Trophoblast cell (in vitro differentiated cells and primary cell): ENCODE measurements around the gene SLC4A2.

Experiments used
- DNase-seq, 2 donors: peaks; one replicate each; pipeline ENCODE4 v3.0.0-alpha.2; 2016
- H2AFZ ChIP-seq: 2 replicates; pipeline ENCODE4 v1.6.1; 2013; ENCODE audit warnings: low read length, moderate library complexity, mild to moderate bottlenecking; ENCODE audit not compliant: insufficient read depth, poor library complexity
- H2AK5ac ChIP-seq: 2 replicates; pipeline ENCODE4 v1.6.1; 2013; ENCODE audit warnings: mild to moderate bottlenecking, low read length
- H2BK120ac ChIP-seq: 2 replicates; pipeline ENCODE4 v1.6.1; 2013; ENCODE audit warnings: low read length, mild to moderate bottlenecking, moderate library complexity; ENCODE audit not compliant: insufficient read depth, poor library complexity
- H2BK12ac ChIP-seq: 2 replicates; pipeline ENCODE4 v1.6.1; 2013; ENCODE audit warnings: mild to moderate bottlenecking, low read length, moderate library complexity
- H2BK5ac ChIP-seq: 2 replicates; pipeline ENCODE4 v1.6.1; 2013; ENCODE audit warnings: low read length, low read depth, moderate library complexity, mild to moderate bottlenecking; ENCODE audit not compliant: poor library complexity
- H3K14ac ChIP-seq: 2 replicates; pipeline ENCODE4 v1.6.1; 2013; ENCODE audit warnings: mild to moderate bottlenecking, low read length
- H3K18ac ChIP-seq: 2 replicates; pipeline ENCODE4 v1.6.1; 2013; ENCODE audit warnings: mild to moderate bottlenecking, low read length
- H3K23ac ChIP-seq: 2 replicates; pipeline ENCODE4 v1.6.1; 2013; ENCODE audit warnings: low read length
- H3K27ac ChIP-seq: 2 replicates; pipeline ENCODE4 v1.5.1; 2013; ENCODE audit warnings: low read depth, mild to moderate bottlenecking, inconsistent platforms, low read length, moderate library complexity
- H3K27me3 ChIP-seq: 2 replicates; pipeline ENCODE4 v1.6.1; 2013; ENCODE audit warnings: inconsistent platforms, mild to moderate bottlenecking, low read length, moderate library complexity; ENCODE audit not compliant: insufficient read depth
- H3K36me3 ChIP-seq, 2 experiments: 1 replicate in 1 of 2; 2 replicates in 1 of 2; pipeline ENCODE4 v1.6.1; 2013; ENCODE audit warnings: low read length in 2 of 2, mild to moderate bottlenecking in 2 of 2, moderate library complexity in 1 of 2; ENCODE audit not compliant: insufficient read depth in 2 of 2, control insufficient read depth in 1 of 2
- H3K4ac ChIP-seq: 2 replicates; pipeline ENCODE4 v1.6.1; 2013; ENCODE audit warnings: low read depth, mild to moderate bottlenecking, low read length, moderate library complexity
- H3K4me1 ChIP-seq, 2 experiments: 1 replicate in 1 of 2; 2 replicates in 1 of 2; pipeline ENCODE4 v1.6.1; 2013; ENCODE audit warnings: low read length in 2 of 2, mild to moderate bottlenecking in 2 of 2, moderate library complexity in 1 of 2; ENCODE audit not compliant: insufficient read depth in 2 of 2, control insufficient read depth in 1 of 2
- H3K4me2 ChIP-seq: 2 replicates; pipeline ENCODE4 v1.6.1; 2013; ENCODE audit warnings: inconsistent platforms, mild to moderate bottlenecking, low read length, moderate library complexity
- H3K4me3 ChIP-seq: 2 replicates; pipeline ENCODE4 v1.5.1; 2013; ENCODE audit warnings: mild to moderate bottlenecking, low read depth, low read length, inconsistent platforms
- H3K79me1 ChIP-seq: one replicate; pipeline ENCODE4 v1.6.1; 2013; ENCODE audit warnings: low read length
- H3K79me2 ChIP-seq: 2 replicates; pipeline ENCODE4 v1.6.1; 2013; ENCODE audit warnings: low read length, mild to moderate bottlenecking; ENCODE audit not compliant: control insufficient read depth, insufficient read depth, poor library complexity
- H3K9ac ChIP-seq: 2 replicates; pipeline ENCODE4 v1.6.1; 2013; ENCODE audit warnings: mild to moderate bottlenecking, low read length
- H3K9me3 ChIP-seq: 2 replicates; pipeline ENCODE4 v1.6.1; 2013; ENCODE audit warnings: low read depth, mild to moderate bottlenecking, control low read depth, inconsistent platforms, low read length; ENCODE audit not compliant: insufficient read depth
- H4K12ac ChIP-seq: 2 replicates; pipeline ENCODE4 v1.6.1; 2013; ENCODE audit warnings: low read depth, mild to moderate bottlenecking, low read length, moderate library complexity
- H4K8ac ChIP-seq: 2 replicates; pipeline ENCODE4 v1.6.1; 2013; ENCODE audit warnings: low read depth, mild to moderate bottlenecking, low read length, moderate library complexity
- H4K91ac ChIP-seq: one replicate; pipeline ENCODE4 v1.6.1; 2013; ENCODE audit warnings: low read depth, mild to moderate bottlenecking, low read length, moderate library complexity
- WGBS: extraction: QIAGEN DNeasy Blood & Tissue Kit; methylation state at CpG from one replicate; pipeline ENCODE4 v1.1.7; 2013; ENCODE audit warnings: missing lambda C conversion rate; ENCODE audit not compliant: insufficient read length, insufficient coverage; ENCODE audit errors: extremely low coverage; 5-methylcytosine and 5-hydroxymethylcytosine counted together

SLC4A2 gene

DNA sequence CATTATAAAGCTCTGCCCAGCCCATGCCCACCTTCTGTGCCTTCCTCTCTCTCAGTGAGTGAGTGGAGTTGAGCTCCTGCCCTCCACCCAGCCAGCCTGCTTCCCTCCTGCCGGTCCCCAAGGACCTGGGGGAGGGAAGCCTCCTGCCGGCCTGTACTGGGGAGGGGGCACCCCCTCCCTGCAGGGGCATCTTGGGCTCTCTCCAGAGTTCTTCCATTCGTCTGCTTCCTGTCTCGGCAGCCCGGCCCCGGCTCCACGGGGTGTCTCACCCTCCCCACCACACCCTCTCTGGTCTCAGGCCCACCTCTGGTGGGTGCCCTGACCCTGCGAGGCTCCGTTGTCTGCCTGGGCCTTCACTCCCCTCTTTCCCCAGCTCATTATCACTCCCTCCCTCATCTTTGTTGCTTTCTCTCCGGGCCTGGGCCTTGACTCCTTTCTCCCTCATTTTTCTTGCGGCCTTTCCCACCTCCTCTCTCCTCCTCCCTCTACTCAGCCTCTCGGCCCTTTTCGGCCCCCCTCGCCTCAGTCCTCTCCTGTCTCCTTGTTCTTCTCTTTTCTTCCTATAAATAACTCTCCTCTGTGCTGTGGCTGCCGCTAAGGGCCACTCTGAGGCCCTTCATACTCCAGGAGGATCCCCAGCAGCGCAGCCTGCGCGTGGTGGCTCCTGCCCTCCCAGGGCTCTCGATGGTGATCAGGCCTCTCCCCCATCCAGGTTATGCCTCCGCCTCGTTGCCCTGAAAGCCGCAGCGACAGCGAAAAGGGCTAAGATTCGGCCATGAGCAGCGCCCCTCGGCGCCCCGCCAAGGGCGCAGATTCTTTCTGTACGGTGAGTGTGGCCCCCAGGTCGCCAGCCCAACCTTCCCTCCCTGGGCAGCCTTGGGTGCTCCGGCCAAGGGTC lies 2.1 kb downstream of the SLC4A2 start:
- Histone ChIP-seq H2BK120ac (no peak overlapping the region), H2AK5ac (peak overlapping the region; percentile 2), H4K12ac (peak overlapping the region; percentile 28), H3K79me1 (peaks cover 47% of the 10 kb centered on the region), H3K9ac (peak overlapping the region; percentile 30), H3K4me1 (peaks cover 48 to 51% of the 10 kb centered on the region in 2 experiments), H2BK5ac (peak overlapping the region; percentile 4), H3K27me3 (no peaks in the 10 kb centered on the region), H3K4me3 (no peak overlapping the region), H3K23ac (peak overlapping the region; percentile 62), H3K14ac (peak overlapping the region; percentile 29), H4K8ac (no peak overlapping the region), H2AFZ (peak overlapping the region; percentile 10), H3K18ac (peak overlapping the region; percentile 17), H2BK12ac (peak overlapping the region; percentile 44), H4K91ac (peak overlapping the region; percentile 70), H3K79me2 (peaks cover 26% of the 10 kb centered on the region), H3K4ac (peak overlapping the region; percentile 66), H3K27ac (peak overlapping the region; percentile 84), H3K36me3 (peaks cover 28 to 31% of the 10 kb centered on the region in 2 experiments), H3K9me3 (no peaks in the 10 kb centered on the region), H3K4me2 (peak overlapping the region; percentile 95)
- no peak for DNase-seq
- WGBS: no CpG with 5 or more reads among the region's 33 CpGs

DNA sequence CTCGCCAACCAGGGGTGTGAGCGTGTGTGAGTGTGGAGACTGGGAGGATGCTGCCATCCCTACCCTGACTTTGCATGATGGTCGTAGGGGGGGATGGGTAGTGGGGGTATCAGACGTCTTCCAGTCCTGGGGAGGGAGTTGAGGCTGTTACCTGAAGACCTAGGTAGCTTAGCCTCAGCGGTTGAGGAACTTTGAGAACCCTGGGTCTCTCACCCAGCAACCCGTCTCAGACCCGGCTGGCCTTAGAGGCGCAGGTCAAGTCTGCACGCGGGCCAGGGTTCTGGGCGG lies 2.7 kb downstream of the SLC4A2 start:
- DNase-seq: no peak
- Histone ChIP-seq H3K9ac (peak overlapping the region; percentile 30), H3K36me3 (peaks cover 33 to 36% of the 10 kb centered on the region in 2 experiments), H4K8ac (no peak overlapping the region), H3K4ac (peak overlapping the region; percentile 22), H3K14ac (peak overlapping the region; percentile 29), H3K27ac (peak overlapping the region; percentile 84), H3K18ac (peak overlapping the region; percentile 17), H2AK5ac (no peak overlapping the region), H3K4me1 (peaks cover 42 to 45% of the 10 kb centered on the region in 2 experiments), H3K4me3 (no peak overlapping the region), H2AFZ (no peak overlapping the region), H2BK12ac (peak overlapping the region; percentile 44), H3K27me3 (no peaks in the 10 kb centered on the region), H3K79me2 (peaks cover 26% of the 10 kb centered on the region), H3K4me2 (peak overlapping the region; percentile 95), H2BK5ac (no peak overlapping the region), H3K9me3 (no peaks in the 10 kb centered on the region), H4K12ac (no peak overlapping the region), H2BK120ac (no peak overlapping the region), H3K79me1 (peaks cover 45% of the 10 kb centered on the region), H3K23ac (peak overlapping the region; percentile 62), H4K91ac (peak overlapping the region; percentile 70)
- WGBS: no CpG with 5 or more reads among the region's 11 CpGs

DNA sequence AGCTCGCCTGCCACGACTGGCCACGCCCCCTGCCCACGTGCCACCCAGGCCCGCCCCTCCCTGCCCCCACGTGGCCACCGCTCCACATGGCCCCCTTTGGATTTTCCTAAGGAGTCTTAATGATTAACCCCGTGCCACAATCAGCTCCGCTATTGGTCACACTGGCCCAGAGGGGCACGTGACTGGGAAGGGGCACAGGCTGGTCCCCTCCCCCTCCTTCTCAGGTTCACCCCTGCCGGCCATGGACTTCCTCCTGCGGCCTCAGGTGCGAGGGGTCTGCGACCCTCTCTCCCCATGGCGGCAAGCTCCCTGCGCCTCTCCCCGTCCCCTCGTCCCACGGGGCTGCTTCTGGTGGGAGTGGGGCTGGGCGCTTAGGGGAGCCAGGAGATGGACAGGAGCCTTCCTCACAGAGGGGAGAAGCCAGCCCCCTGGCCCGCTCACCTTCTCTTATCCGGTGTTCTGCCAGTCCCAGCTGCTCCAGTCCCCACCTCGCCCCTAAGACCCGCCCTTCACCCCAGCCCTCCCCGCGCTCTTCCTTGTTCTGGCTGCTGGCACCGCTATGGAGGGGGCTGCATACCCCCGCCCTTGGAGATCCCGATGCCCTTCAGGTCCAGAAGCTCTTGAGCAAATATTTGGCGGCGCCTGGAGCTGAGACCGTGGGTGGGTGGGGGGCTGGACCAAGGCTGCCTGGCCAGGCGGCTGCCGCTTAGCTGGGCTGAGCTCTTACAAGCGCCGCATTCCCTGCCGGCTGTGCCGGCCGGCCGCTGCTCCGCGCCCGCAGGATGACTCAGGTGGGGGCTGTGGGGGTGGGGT lies 3.2 kb downstream of the SLC4A2 start:
- peak overlapping the region; percentile 10 for H4K12ac ChIP-seq
- H3K79me1 ChIP-seq: peaks cover 43% of the 10 kb centered on the region
- H4K8ac ChIP-seq: peak overlapping the region; percentile 33
- peaks cover 23% of the 10 kb centered on the region for H3K79me2 ChIP-seq
- no peak overlapping the region for H3K23ac ChIP-seq
- H2BK12ac ChIP-seq: no peak overlapping the region
- no peak overlapping the region for H3K9ac ChIP-seq
- peak overlapping the region; percentile 81 for H4K91ac ChIP-seq
- H3K4ac ChIP-seq: peak overlapping the region; percentile 7
- peak overlapping the region; percentile 84 for H3K27ac ChIP-seq
- no peaks in the 10 kb centered on the region for H3K27me3 ChIP-seq
- peak overlapping the region; percentile 67 for H2AK5ac ChIP-seq
- peaks cover 38% of the 10 kb centered on the region in 2 experiments for H3K36me3 ChIP-seq
- H2AFZ ChIP-seq: no peak overlapping the region
- peak overlapping the region; percentile 53 for H3K18ac ChIP-seq
- H3K4me1 ChIP-seq: peaks cover 42 to 44% of the 10 kb centered on the region in 2 experiments
- peak; percentile 88 to 94 for DNase-seq
- H2BK5ac ChIP-seq: peak overlapping the region; percentile 11
- peak overlapping the region; percentile 69 for H3K14ac ChIP-seq
- no peaks in the 10 kb centered on the region for H3K9me3 ChIP-seq
- H3K4me2 ChIP-seq: peak overlapping the region; percentile 57
- peak overlapping the region; percentile 73 for H2BK120ac ChIP-seq
- H3K4me3 ChIP-seq: peak overlapping the region; percentile 5
- WGBS: no CpG with 5 or more reads among the region's 43 CpGs

DNA sequence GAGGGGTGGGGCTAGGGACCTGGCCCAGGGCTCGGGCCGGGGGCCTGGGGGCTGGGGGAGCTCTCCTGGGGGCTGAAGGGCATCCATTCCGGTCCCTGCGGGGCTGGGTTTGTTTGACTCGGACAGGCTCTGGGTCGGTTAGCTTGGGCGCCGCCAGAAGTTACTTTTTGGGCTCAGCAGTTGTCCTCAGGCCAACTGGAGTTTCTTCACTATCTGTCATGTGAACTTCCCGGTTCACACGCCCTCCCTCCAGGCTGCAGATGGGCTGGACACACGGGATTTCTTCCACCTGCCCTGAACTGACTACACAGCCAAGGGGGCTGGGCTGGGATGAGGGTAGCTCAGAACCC lies 3.8 kb downstream of the SLC4A2 start:
- H2BK120ac ChIP-seq: no peak overlapping the region
- H2AFZ ChIP-seq: no peak overlapping the region
- peaks cover 23% of the 10 kb centered on the region for H3K79me2 ChIP-seq
- peak overlapping the region; percentile 32 for H4K91ac ChIP-seq
- H2BK5ac ChIP-seq: peak overlapping the region; percentile 36
- H4K12ac ChIP-seq: no peak overlapping the region
- no peak overlapping the region for H3K23ac ChIP-seq
- H3K14ac ChIP-seq: peak overlapping the region; percentile 32
- no peak overlapping the region for H3K4ac ChIP-seq
- H3K4me3 ChIP-seq: no peak overlapping the region
- no peak overlapping the region for H2AK5ac ChIP-seq
- peaks cover 42% of the 10 kb centered on the region for H3K79me1 ChIP-seq
- no peak overlapping the region for H2BK12ac ChIP-seq
- H3K4me2 ChIP-seq: peak overlapping the region; percentile 51
- DNase-seq: peak; percentile 88 to 92
- H3K4me1 ChIP-seq: peaks cover 46 to 49% of the 10 kb centered on the region in 2 experiments
- no CpG with 5 or more reads among the region's 11 CpGs for WGBS
- H4K8ac ChIP-seq: peak overlapping the region; percentile 9
- H3K27me3 ChIP-seq: no peaks in the 10 kb centered on the region
- H3K36me3 ChIP-seq: peaks cover 42 to 43% of the 10 kb centered on the region in 2 experiments
- no peaks in the 10 kb centered on the region for H3K9me3 ChIP-seq
- H3K9ac ChIP-seq: no peak overlapping the region
- no peak overlapping the region for H3K18ac ChIP-seq
- H3K27ac ChIP-seq: peak overlapping the region; percentile 65
